Adrenal gland (tissue), 12 donors: Measurements from ENCODE around the gene ADGRA3. TPM values are rescaled to one million over a fixed set of nuclear protein-coding genes. Genes with fewer than 3 reads are reported as not detected.

ENCODE experiments used
- DNase-seq, 7 donors: peaks; one replicate each; pipeline ENCODE4 v3.0.0-alpha.2; 2019 to 2020
- H3K27ac ChIP-seq, 5 donors: fragments of 200-600 bp; sonication (generic) in 4 of 5; 1 replicate in 3 of 5; 2 replicates in 2 of 5; pipeline versions ENCODE4 v1.5.1 to v1.8.0; 2016 to 2020; ENCODE audit warnings: mild to moderate bottlenecking in 1 of 5
- H3K27me3 ChIP-seq: fragments of 200-600 bp; 2 replicates; pipeline ENCODE4 v1.8.0; 2021
- H3K36me3 ChIP-seq, 2 donors: fragments of 200-600 bp; replicated peaks in 1 of 2; 1 replicate in 1 of 2; 2 replicates in 1 of 2; pipeline versions ENCODE4 v1.5.1 to v1.8.0; 2018 to 2022
- H3K4me1 ChIP-seq, 2 donors: fragments of 200-600 bp; replicated peaks in 1 of 2; 1 replicate in 1 of 2; 2 replicates in 1 of 2; pipeline versions ENCODE4 v1.5.1 to v1.8.0; 2018 to 2021
- H3K4me3 ChIP-seq, 4 donors: fragments of 200-600 bp; sonication (generic) in 3 of 4; one replicate each; pipeline ENCODE4 v1.5.1; 2016 to 2018
- H3K9me3 ChIP-seq, 3 donors: fragments of 200-600 bp; sonication (generic) in 1 of 3; replicated peaks in 1 of 3; 1 replicate in 2 of 3; 2 replicates in 1 of 3; pipeline versions ENCODE4 v1.5.1 to v1.8.0; 2016 to 2021
- CTCF ChIP-seq, 6 experiments: fragments of 450-650 bp in 4 of 6; fragments of 200-600 bp in 2 of 6; sonication (generic) in 1 of 6; IDR thresholded peaks; 1 replicate in 5 of 6; 2 replicates in 1 of 6; pipeline versions ENCODE4 v1.5.1 to v1.8.0; 2016 to 2021; ENCODE audit warnings: antibody characterized with exemption in 6 of 6, mild to moderate bottlenecking in 2 of 6, moderate library complexity in 1 of 6
- POLR2A ChIP-seq, 2 donors: fragments of 450-650 bp; IDR thresholded peaks; one replicate each; pipeline ENCODE4 v1.6.1; 2017; ENCODE audit warnings: antibody characterized with exemption in 2 of 2, mild to moderate bottlenecking in 2 of 2, moderate library complexity in 1 of 2
- WGBS, 4 donors: extraction: QIAGEN DNeasy Blood & Tissue Kit in 2 of 4; methylation state at CpG; one replicate each; pipeline versions ENCODE4 v1.1.5 to v1.1.7; 2013 to 2017; 5-methylcytosine and 5-hydroxymethylcytosine counted together
- intact Hi-C, 2 donors: fragments of 100-400 bp; cut with DNase I; formaldehyde crosslinking; loops; one replicate each; pipeline versions ENCODE4 v1.14.1 to v1.15.0; 2022 to 2023
- polyA plus RNA-seq, 3 donors: library from polyadenylated mRNA; stranded (reverse); fragments of 200-250 nt in 2 of 3; fragments of 350-450 nt in 1 of 3; fragmentation: Illumina TruSeq in 1 of 3; extraction: RNeasy Lipid Tissue Mini Kit (QIAGEN cat#74804) in 1 of 3; gene quantifications; one replicate each; pipeline ENCODE4 v1.2.3, GENCODE V29; 2013 to 2014
- total RNA-seq, 9 donors: library from RNA; depleted of rRNA in 4 of 9; stranded (reverse); fragments of >200 nt in 4 of 9; fragments of 120-200 nt in 1 of 9; fragmentation: NEBNext Ultra II Directional in 1 of 9; extraction: Animal tissue kit (Norgen Biotek cat#: 25700) in 1 of 9; gene quantifications; one replicate each; pipeline versions ENCODE4 v1.1.0 to v1.2.4, GENCODE V29; 2013 to 2023
- donor health status: healthy with polysubstance abuse.
- donor health status: Bipolar disorder and iron deficiency.
- donor health status: DM: yes; HTN: yes; CAD: no.
- donor health status: DM: no; HTN: no; CAD: no.
- donor health status: DM: no; HTN: no; CAD: no.
- donor health status: DM: yes; HTN: yes; CAD: no.

The ADGRA3 gene
- total and polyA plus RNA-seq, 12 donors = 9.8 to 36.9 (median 24.0) TPM

GRCh38 chr4:22460266-22460665, 55.6 kb downstream of the ADGRA3 start:
- H3K4me3 ChIP-seq = no peak overlapping the region
- no peak overlapping the region for H3K27ac ChIP-seq
- no peak for TF ChIP-seq POLR2A (IDR thresholded peaks at IDR 0.05)
- TF ChIP-seq CTCF (IDR thresholded peaks at IDR 0.05) = no peak
- H3K9me3 ChIP-seq = no peaks in the 10 kb centered on the region
- H3K36me3 ChIP-seq = no peaks in the 10 kb centered on the region
- H3K27me3 ChIP-seq = no peaks in the 10 kb centered on the region
- intact Hi-C loops = no loop called here
- DNase-seq = no peak
- H3K4me1 ChIP-seq = peaks cover 0 to 2% of the 10 kb centered on the region in 2 donors

- no peaks in the 10 kb centered on the region for H3K27me3 ChIP-seq
- DNase-seq = no peak
- TF ChIP-seq POLR2A (IDR thresholded peaks at IDR 0.05) (no peak), CTCF (IDR thresholded peaks at IDR 0.05) (no peak)
- no peak overlapping the region for H3K27ac ChIP-seq
- 93 to 98% (median 95%) methylated on average over 4 of the region's 4 CpGs for WGBS, 4 donors
- H3K4me1 ChIP-seq = peaks cover 7 to 17% of the 10 kb centered on the region in 2 donors
- no peaks in the 10 kb centered on the region for H3K36me3 ChIP-seq
- H3K9me3 ChIP-seq = no peaks in the 10 kb centered on the region
- intact Hi-C loops = no loop called here
- no peak overlapping the region for H3K4me3 ChIP-seq
Measured at GRCh38 chr4:22458098-22458497, 57.8 kb downstream of the ADGRA3 start.

DNA sequence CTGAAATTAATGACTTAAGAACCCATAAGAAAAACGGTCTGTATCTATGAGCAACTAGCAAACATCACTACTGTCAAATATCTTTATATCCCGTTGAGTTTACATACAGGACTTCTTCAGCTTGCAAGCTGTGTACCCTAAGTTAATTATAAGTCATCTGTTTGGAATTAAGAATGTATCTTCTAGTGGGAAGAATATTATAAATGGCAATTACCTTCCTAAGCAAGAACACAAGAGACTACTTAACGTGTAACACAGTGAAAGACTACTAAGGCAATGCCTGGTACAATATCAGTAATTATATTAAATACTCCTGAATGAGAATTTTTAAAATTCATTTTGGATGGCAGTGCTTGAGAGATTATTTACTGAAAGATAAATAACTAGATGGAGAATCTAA, 58.5 kb downstream of the ADGRA3 start:
- H3K4me3 ChIP-seq = no peak overlapping the region
- TF ChIP-seq POLR2A (IDR thresholded peaks at IDR 0.05) (no peak), CTCF (IDR thresholded peaks at IDR 0.05) (no peak)
- H3K4me1 ChIP-seq = peaks cover 7 to 17% of the 10 kb centered on the region in 2 donors

GRCh38 chr4:22456291-22456690, 59.6 kb downstream of the ADGRA3 start:
- Histone ChIP-seq H3K27me3 (no peaks in the 10 kb centered on the region), H3K9me3 (no peaks in the 10 kb centered on the region), H3K4me3 (no peak overlapping the region), H3K4me1 (peaks cover 7 to 17% of the 10 kb centered on the region in 2 donors), H3K27ac (no peak overlapping the region), H3K36me3 (no peaks in the 10 kb centered on the region)
- 79 to 88% (median 82%) methylated on average over 3 of the region's 3 CpGs for WGBS, 4 donors
- intact Hi-C loops = no loop called here
- DNase-seq = no peak
- TF ChIP-seq CTCF (IDR thresholded peaks at IDR 0.05) (no peak), POLR2A (IDR thresholded peaks at IDR 0.05) (no peak)

More for the DNA sequence above, 58.5 kb downstream of the ADGRA3 start:
- Histone ChIP-seq H3K36me3 (no peaks in the 10 kb centered on the region), H3K27me3 (no peaks in the 10 kb centered on the region), H3K9me3 (no peaks in the 10 kb centered on the region), H3K27ac (no peak overlapping the region)
- WGBS, 4 donors = 86 to 89% (median 87%) methylated on average over 3 of the region's 3 CpGs
- intact Hi-C loops = no loop called here
- DNase-seq = no peak
